ENCODE data around the gene MYH13.
"Not testable (repeated sequence)": the region's sequence is repeated elsewhere in the genome, so short reads cannot be mapped to it uniquely, and the experiment has no call there.

Gene MYH13

GRCh38 chr17:10292057-10292937 is 80.5 kb downstream of the MYH13 start:
- TF ChIP-seq CTCF (IDR thresholded peaks at IDR 0.05; ENCODE audit: low read depth, low read length): no peak
- DNase-seq (ENCODE audit: extremely low read depth, low read depth): no peak

GRCh38 chr17:10291576-10291975 is 81.2 kb downstream of the MYH13 start:
- not testable (repeated sequence) for DNase-seq (ENCODE audit: extremely low read depth, low read depth)

GRCh38 chr17:10290041-10290440 is 82.8 kb downstream of the MYH13 start:
- TF ChIP-seq CTCF (IDR thresholded peaks at IDR 0.05; ENCODE audit: low read depth, low read length): no peak
- DNase-seq (ENCODE audit: extremely low read depth, low read depth): no peak

GRCh38 chr17:10286324-10286723 is 86.5 kb downstream of the MYH13 start:
- no peak for DNase-seq (ENCODE audit: extremely low read depth, low read depth)
- TF ChIP-seq CTCF (IDR thresholded peaks at IDR 0.05; ENCODE audit: low read depth, low read length): no peak

GRCh38 chr17:10285896-10286295 is 86.9 kb downstream of the MYH13 start:
- DNase-seq (ENCODE audit: extremely low read depth, low read depth): no peak
- no peak for TF ChIP-seq CTCF (IDR thresholded peaks at IDR 0.05; ENCODE audit: low read depth, low read length)

GRCh38 chr17:10280068-10280467 is 92.7 kb downstream of the MYH13 start:
- TF ChIP-seq CTCF (IDR thresholded peaks at IDR 0.05; ENCODE audit: low read depth, low read length): no peak
- DNase-seq (ENCODE audit: extremely low read depth, low read depth): no peak

- TF ChIP-seq CTCF (IDR thresholded peaks at IDR 0.05; ENCODE audit: low read depth, low read length): no peak
- DNase-seq (ENCODE audit: extremely low read depth, low read depth): no peak
These were observed 94.6 kb downstream of the MYH13 start for GRCh38 chr17:10278218-10278617.

- no peak for TF ChIP-seq CTCF (IDR thresholded peaks at IDR 0.05; ENCODE audit: low read depth, low read length)
- DNase-seq (ENCODE audit: extremely low read depth, low read depth): no peak
These were observed 96.4 kb downstream of the MYH13 start for GRCh38 chr17:10276436-10276835.

Measured in AG09319 (cell line).